A549 treated with ZK216348 at 1 μM for 4 hours (cell line): ENCODE results near the gene C3orf20. TPM values are rescaled to one million over a fixed set of nuclear protein-coding genes. Genes with fewer than 3 reads are reported as not detected.

Experiments used
- total RNA-seq: library from RNA; stranded (reverse); fragments of 200-300 nt; extraction: Qiagen RNA extraction; gene quantifications from 5 replicates; pipeline ENCODE4 v1.2.3, GENCODE V29; 2022; ENCODE audit warnings: low read depth

The C3orf20 gene
- total RNA-seq, result not detected in 5 replicates

DNA sequence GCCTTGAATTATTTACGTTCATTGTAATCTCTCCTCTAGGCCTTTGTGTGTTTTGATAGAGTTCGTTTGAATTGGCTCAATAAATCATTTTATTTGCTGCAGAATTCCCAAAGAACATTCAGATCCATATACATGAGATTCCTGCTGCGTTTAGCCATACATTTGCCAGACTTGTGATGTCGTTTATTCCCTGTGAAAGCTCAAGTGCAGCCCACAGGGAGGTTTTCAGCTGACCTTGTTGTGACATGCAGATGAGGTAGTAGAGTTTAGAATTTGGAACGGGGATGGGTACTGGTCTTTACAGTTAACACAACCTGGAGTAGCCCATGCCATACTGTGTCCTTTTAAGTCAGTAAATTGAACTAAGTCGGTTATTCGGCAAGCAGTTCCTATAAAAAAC is at the start of gene C3orf20:
TSS of gene C3orf20 (plus strand) at position 301 of the 400 bp plus-strand sequence. CDS start 7,573 bp downstream, outside the sequence.

DNA sequence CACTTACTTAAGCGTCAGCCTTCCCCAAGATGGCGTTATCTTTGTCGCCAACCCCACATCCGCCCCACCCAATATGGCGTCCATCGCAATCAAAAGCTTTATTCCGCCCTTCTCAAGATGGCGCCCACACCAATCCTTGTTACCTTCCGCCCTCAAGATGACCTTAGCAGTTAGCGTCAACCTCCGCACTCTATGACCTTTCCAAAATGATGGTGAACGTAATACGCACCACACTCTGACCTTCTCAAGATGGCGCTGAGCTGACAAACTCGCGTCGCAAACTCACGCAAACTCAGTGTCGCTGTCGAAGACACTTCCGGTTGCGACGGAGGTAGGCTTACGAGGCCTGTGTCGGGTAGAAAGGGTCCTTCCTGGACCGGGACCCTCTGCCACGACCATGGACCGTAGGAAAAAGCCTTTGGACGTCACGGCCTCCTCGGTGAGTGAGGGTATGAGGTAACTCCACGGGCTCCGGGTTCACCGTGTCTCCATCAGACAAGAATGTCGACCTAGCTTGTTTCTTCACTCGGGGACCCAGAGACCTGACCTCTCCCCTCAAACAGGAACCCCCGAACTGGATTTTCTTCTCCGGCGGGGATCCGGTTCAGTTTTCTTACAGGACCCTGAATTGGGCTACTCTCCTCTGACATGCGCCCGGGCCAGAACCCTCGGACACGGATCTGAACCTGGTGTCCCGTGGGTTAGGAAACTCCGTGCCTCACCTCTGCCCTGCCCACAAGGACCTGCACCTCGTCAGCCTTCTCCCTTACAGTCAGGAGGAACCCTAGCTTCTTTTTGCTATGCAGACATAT is 23.3 kb upstream of the C3orf20 start, which contains the start of gene CCDC174:
TSS of gene CCDC174 (plus strand) at position 323 of the 812 bp plus-strand sequence. CDS start at position 398, 75 bp downstream.

DNA sequence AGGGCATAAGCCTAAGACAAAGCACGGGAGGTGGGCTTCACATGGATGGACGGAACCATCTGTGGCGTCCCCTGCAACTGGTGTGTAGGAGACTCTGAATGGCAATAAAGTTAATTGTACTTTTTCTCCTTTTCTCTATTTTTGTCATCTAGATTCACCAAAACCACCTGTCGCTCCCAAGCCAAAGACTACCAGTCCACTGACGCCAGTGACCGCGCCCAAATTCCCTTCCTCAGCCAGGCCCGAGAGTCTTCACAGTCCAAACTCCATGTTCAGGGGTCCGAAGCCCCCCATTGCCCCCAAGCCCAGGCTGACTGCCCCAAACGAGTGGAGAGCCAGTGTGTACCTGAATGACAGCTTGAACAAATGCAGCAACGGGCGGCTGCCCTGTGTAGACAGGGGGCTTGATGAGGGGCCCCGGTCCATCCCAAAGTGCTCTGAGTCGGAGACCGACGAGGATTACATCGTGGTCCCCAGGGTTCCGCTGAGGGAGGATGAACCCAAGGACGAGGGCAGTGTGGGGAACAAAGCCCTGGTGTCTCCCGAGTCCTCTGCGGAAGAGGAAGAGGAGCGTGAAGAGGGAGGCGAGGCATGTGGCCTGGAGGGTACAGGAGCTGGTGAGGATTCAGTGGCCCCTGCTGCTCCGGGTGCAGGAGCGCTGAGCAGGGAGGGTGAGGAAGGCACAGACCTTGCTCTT is 144.0 kb downstream of the C3orf20 start, which contains the start of gene FGD5:
TSS of gene FGD5 (plus strand) at position 159 of the 697 bp plus-strand sequence. CDS start at position 269, 110 bp downstream.

Other genes with a start within 250 kb of the C3orf20 start
- 0.52 to 2.0 TPM (median 1.4 TPM) in 5 replicates for gene GRIP2, start 134.8 kb upstream of the C3orf20 start, total RNA-seq
- gene CCDC174, start 23.4 kb upstream of the C3orf20 start, total RNA-seq, result 11.1 to 26.1 TPM (median 13.6 TPM) in 5 replicates
- gene FGD5, start 143.8 kb downstream of the C3orf20 start, total RNA-seq, result 0.07 TPM in 2 of 5 replicates, not detected in the others